Spleen (tissue), 11 donors: ENCODE measurements around the gene RNF44. TPM values are rescaled to one million over a fixed set of nuclear protein-coding genes. Genes with fewer than 3 reads are reported as not detected.

ENCODE experiments used
- DNase-seq: peaks from one replicate; pipeline ENCODE4 v3.0.0-alpha.2; 2020
- H3K27ac ChIP-seq, 8 donors: fragments of 200-600 bp; sonication (generic) in 7 of 8; 1 replicate in 4 of 8; 2 replicates in 4 of 8; pipeline versions ENCODE4 v1.5.0 to v1.8.0; 2016 to 2021; ENCODE audit warnings: inconsistent platforms in 4 of 8, mild to moderate bottlenecking in 4 of 8, moderate library complexity in 1 of 8
- H3K27me3 ChIP-seq, 7 donors: fragments of 200-600 bp; sonication (generic) in 6 of 7; replicated peaks in 1 of 7; 1 replicate in 4 of 7; 2 replicates in 3 of 7; pipeline versions ENCODE4 v1.5.0 to v1.8.0; 2016 to 2021; ENCODE audit warnings: inconsistent platforms in 3 of 7, mild to moderate bottlenecking in 1 of 7
- H3K36me3 ChIP-seq, 6 donors: fragments of 200-600 bp; sonication (generic) in 5 of 6; 1 replicate in 4 of 6; 2 replicates in 2 of 6; pipeline versions ENCODE4 v1.5.0 to v1.8.0; 2016 to 2021; ENCODE audit warnings: inconsistent platforms in 2 of 6
- H3K4me1 ChIP-seq, 6 donors: fragments of 200-600 bp; sonication (generic) in 5 of 6; 1 replicate in 3 of 6; 2 replicates in 3 of 6; pipeline versions ENCODE4 v1.5.0 to v1.8.0; 2016 to 2021; ENCODE audit warnings: inconsistent platforms in 3 of 6
- H3K4me3 ChIP-seq, 8 donors: fragments of 200-600 bp; sonication (generic) in 7 of 8; 1 replicate in 4 of 8; 2 replicates in 4 of 8; pipeline versions ENCODE4 v1.5.0 to v1.8.0; 2016 to 2021; ENCODE audit warnings: inconsistent platforms in 4 of 8, mild to moderate bottlenecking in 4 of 8, moderate library complexity in 2 of 8
- H3K9me3 ChIP-seq, 8 donors: fragments of 200-600 bp; sonication (generic) in 7 of 8; 1 replicate in 4 of 8; 2 replicates in 4 of 8; pipeline versions ENCODE4 v1.5.0 to v1.8.0; 2016 to 2021; ENCODE audit warnings: inconsistent platforms in 4 of 8
- CTCF ChIP-seq, 11 experiments: fragments of 200-600 bp in 7 of 11; fragments of 450-650 bp in 4 of 11; sonication (generic) in 4 of 11; IDR thresholded peaks in 8 of 11; conservative IDR thresholded peaks in 3 of 11; 1 replicate in 7 of 11; 2 replicates in 4 of 11; pipeline versions ENCODE4 v1.4.0 to v1.8.0; 2016 to 2021; ENCODE audit warnings: antibody characterized with exemption in 11 of 11, inconsistent platforms in 4 of 11, mild to moderate bottlenecking in 1 of 11
- POLR2A ChIP-seq, 3 donors: fragments of 450-650 bp; IDR thresholded peaks; one replicate each; pipeline ENCODE4 v1.5.1; 2017; ENCODE audit warnings: antibody characterized with exemption in 3 of 3, mild to moderate bottlenecking in 1 of 3
- POLR2AphosphoS5 ChIP-seq, 3 donors: sonication (generic); formaldehyde crosslinking; IDR thresholded peaks; one replicate each; pipeline ENCODE4 v1.5.1; 2017; ENCODE audit warnings: antibody characterized with exemption in 3 of 3
- WGBS, 5 donors: extraction: QIAGEN DNeasy Blood & Tissue Kit in 3 of 5; methylation state at CpG; one replicate each; pipeline versions ENCODE4 v1.1.5 to v1.1.7; 2013 to 2018; 5-methylcytosine and 5-hydroxymethylcytosine counted together
- intact Hi-C: fragments of 100-400 bp; cut with DNase I; formaldehyde crosslinking; loops from one replicate; pipeline ENCODE4 v1.15.0; 2023; ENCODE audit warnings: low total_unique reads
- polyA plus RNA-seq, 3 donors: library from polyadenylated mRNA; stranded (reverse); fragments of 200-250 nt; gene quantifications; one replicate each; pipeline ENCODE4 v1.2.1, GENCODE V29; 2013
- total RNA-seq, 7 donors: library from RNA; depleted of rRNA in 3 of 7; stranded (reverse); fragments of >200 nt in 3 of 7; fragmentation: NEBNext Ultra II Directional in 4 of 7; extraction: Animal tissue kit (Norgen Biotek cat#: 25700) in 4 of 7; gene quantifications; one replicate each; pipeline versions ENCODE4 v1.1.0 to v1.2.1, GENCODE V29; 2016 to 2021
- donor health status: healthy with polysubstance abuse.
- donor health status: DM: no; HTN: no; CAD: no; lungs with moderate emphysema.
- donor health status: DM: no; HTN: no; CAD: no.
- donor health status: Bipolar disorder and iron deficiency.
- donor health status: healthy.
- donor health status: DM: no; HTN: no; CAD: no.
- donor health status: DM: yes; HTN: yes; CAD: no.

The RNF44 gene
- total and polyA plus RNA-seq, 10 donors, result 28.0 to 143 (median 103) TPM

GRCh38 chr5:176524138-176524537, 13.1 kb downstream of the RNF44 start:
- no peak for DNase-seq
- no peaks in the 10 kb centered on the region for H3K27me3 ChIP-seq
- H3K4me1 ChIP-seq, result peaks cover under 1 to 31% (median 8%) of the 10 kb centered on the region in 6 donors
- no peak overlapping the region for H3K27ac ChIP-seq
- H3K36me3 ChIP-seq, result peaks cover 0 to 41% (median 22%) of the 10 kb centered on the region in 6 donors
- no peaks in the 10 kb centered on the region for H3K9me3 ChIP-seq
- 94 to 99% (median 96%) methylated on average over 5 to 6 of the region's 6 CpGs for WGBS, 5 donors
- H3K4me3 ChIP-seq, result no peak overlapping the region
- intact Hi-C loops, result no loop called here
- no peak for TF ChIP-seq POLR2AphosphoS5 (IDR thresholded peaks at IDR 0.05)
- no peak for TF ChIP-seq POLR2A (IDR thresholded peaks at IDR 0.05)
- no peak for TF ChIP-seq CTCF (IDR thresholded peaks at IDR 0.05 in 8 of 11, conservative IDR thresholded peaks at IDR 0.05 in 3 of 11)

GRCh38 chr5:176521699-176522263, 15.4 kb downstream of the RNF44 start:
- 64 to 82% (median 69%) methylated on average over 10 of the region's 10 CpGs for WGBS, 5 donors
- H3K36me3 ChIP-seq, result peaks cover 0 to 18% (median 0%) of the 10 kb centered on the region in 6 donors
- H3K27me3 ChIP-seq, result no peaks in the 10 kb centered on the region
- DNase-seq, result no peak
- peaks cover 0 to 20% (median 0%) of the 10 kb centered on the region in 6 donors for H3K4me1 ChIP-seq
- intact Hi-C loops, result no loop called here
- no peak overlapping the region for H3K4me3 ChIP-seq
- TF ChIP-seq CTCF (IDR thresholded peaks at IDR 0.05 in 8 of 11, conservative IDR thresholded peaks at IDR 0.05 in 3 of 11) (no peak), POLR2A (IDR thresholded peaks at IDR 0.05) (no peak), POLR2AphosphoS5 (IDR thresholded peaks at IDR 0.05) (no peak)
- no peak overlapping the region for H3K27ac ChIP-seq
- no peaks in the 10 kb centered on the region for H3K9me3 ChIP-seq

GRCh38 chr5:176521286-176521685, 15.9 kb downstream of the RNF44 start:
- intact Hi-C loops, result no loop called here
- 76 to 89% (median 86%) methylated on average over 7 of the region's 7 CpGs for WGBS, 5 donors
- H3K4me1 ChIP-seq, result peaks cover 0 to 22% (median 0%) of the 10 kb centered on the region in 6 donors
- no peak overlapping the region for H3K4me3 ChIP-seq
- no peak for DNase-seq
- TF ChIP-seq CTCF (IDR thresholded peaks at IDR 0.05 in 8 of 11, conservative IDR thresholded peaks at IDR 0.05 in 3 of 11), result no peak
- TF ChIP-seq POLR2A (IDR thresholded peaks at IDR 0.05), result no peak
- TF ChIP-seq POLR2AphosphoS5 (IDR thresholded peaks at IDR 0.05), result no peak
- no peaks in the 10 kb centered on the region for H3K27me3 ChIP-seq
- peaks cover 0 to 13% (median 0%) of the 10 kb centered on the region in 6 donors for H3K36me3 ChIP-seq
- H3K9me3 ChIP-seq, result no peaks in the 10 kb centered on the region
- no peak overlapping the region for H3K27ac ChIP-seq

GRCh38 chr5:176519810-176520720, 17.1 kb downstream of the RNF44 start:
- DNase-seq, result no peak
- no peak for TF ChIP-seq POLR2AphosphoS5 (IDR thresholded peaks at IDR 0.05)
- TF ChIP-seq POLR2A (IDR thresholded peaks at IDR 0.05), result no peak
- TF ChIP-seq CTCF (IDR thresholded peaks at IDR 0.05 in 8 of 11, conservative IDR thresholded peaks at IDR 0.05 in 3 of 11), result no peak

More at GRCh38 chr5:176519810-176520720, 17.1 kb downstream of the RNF44 start:
- H3K27ac ChIP-seq, result no peak overlapping the region
- H3K4me1 ChIP-seq, result peaks cover 0 to 30% (median 0%) of the 10 kb centered on the region in 6 donors
- intact Hi-C loops, result no loop called here
- 73 to 83% (median 79%) methylated on average over 16 of the region's 16 CpGs for WGBS, 5 donors
- peaks cover 0 to under 1% (median 0%) of the 10 kb centered on the region in 6 donors for H3K36me3 ChIP-seq
- H3K9me3 ChIP-seq, result no peaks in the 10 kb centered on the region
- no peaks in the 10 kb centered on the region for H3K27me3 ChIP-seq
- H3K4me3 ChIP-seq, result no peak overlapping the region
